ENCODE results near the gene OR6B2.
"Not testable (repeated sequence)": the region's sequence is repeated elsewhere in the genome, so short reads cannot be mapped to it uniquely, and the experiment has no call there.

Gene OR6B2

DNA sequence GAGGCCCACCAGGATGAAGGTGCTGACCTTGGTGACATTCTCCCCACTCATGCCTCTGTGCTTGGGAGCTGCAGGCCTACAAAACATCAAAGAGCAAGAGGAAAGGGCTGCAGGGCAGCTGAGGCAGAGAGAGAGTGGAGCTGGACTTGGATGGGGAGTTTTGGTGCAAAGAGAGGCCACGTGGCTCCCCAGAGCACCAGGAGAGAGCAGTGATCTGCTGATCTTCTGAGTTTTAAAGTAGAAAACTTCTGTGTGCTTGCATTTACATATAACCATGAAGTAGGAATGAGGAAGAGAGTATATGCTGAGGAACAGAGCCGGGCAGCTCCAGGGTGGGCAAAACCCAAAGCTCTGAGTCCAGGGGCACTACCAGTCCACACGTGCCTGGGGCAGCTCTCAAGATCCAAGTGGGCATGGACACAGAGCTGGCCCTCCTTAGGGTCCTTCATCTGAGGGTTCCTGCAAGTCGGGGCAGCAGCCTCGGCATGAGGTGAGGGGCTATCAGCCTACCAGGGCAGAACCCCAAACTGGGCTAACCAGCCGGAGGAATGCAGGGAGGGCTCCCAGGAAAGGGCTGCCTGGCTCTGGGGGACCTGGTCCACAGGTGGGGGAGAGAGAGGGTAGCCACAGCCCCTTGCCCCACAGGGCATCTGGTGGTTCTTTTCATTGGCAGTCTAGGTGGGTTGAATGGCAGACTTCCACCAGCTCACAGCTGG lies at the start of gene OR6B2:
Gene OR6B2 (minus strand): TSS at position 51 of the 716 bp plus-strand sequence. CDS start 0 bp downstream, at position 51.
- DNase-seq, result no peak

- DNase-seq, result no peak
Measured at GRCh38 chr2:240078631-240079030, 48.4 kb upstream of the OR6B2 start.

DNA sequence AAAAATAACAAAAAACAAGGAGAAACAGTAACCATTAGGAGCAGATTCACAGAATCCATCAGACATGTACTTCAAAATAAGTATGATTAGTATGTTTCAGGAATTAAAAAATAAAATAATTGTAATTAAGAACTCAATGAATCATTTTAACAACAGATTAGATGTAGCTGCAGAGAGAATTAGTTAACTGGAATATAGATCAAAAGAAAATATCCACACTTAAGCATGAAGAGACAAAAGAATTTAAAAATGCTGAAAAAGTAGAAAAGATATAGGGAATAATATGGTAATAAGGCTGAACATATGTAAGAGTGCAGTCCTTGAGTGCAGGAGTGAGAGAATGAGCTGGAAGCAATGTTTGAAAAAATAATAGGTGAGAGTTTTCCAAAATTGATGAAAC lies 47.2 kb upstream of the OR6B2 start:
- DNase-seq, result no peak

DNA sequence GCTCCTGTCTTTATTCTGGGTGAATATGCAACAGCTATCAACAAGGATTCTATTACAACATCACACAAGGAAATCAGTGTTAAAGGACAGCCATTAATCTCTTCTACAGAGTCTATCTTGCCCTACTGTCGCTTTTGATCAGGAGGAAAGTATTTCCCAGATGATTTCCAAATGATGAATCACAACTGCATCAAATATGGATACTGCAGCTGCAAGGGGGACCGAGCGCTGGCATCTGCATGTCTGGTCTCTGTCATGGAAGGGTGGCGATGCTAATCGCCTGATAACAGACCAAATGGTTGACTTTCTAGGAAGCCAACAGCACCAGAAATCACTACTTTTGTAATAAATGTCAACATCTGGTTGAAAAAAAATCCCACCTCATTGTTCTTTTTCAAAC lies 44.3 kb upstream of the OR6B2 start:
- no peak for DNase-seq

DNA sequence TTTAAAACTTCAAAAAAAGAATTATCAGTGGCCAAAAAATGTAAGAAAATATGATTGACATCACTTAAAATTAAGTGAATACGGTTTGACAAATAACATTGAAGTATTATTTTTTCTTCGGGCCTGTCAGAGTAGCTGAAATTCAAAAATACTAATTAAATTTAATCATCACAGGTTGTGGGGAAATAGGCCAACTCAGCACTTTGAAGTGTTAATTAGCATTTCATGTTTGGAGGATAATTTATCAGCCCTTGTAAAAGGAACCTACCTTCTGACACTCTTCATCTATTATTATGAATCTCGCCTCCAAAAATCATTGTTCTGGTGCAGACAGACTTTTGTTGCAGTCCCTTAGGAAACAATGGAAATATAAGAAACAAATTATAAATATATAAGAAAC lies 40.7 kb upstream of the OR6B2 start:
- DNase-seq, result no peak

DNA sequence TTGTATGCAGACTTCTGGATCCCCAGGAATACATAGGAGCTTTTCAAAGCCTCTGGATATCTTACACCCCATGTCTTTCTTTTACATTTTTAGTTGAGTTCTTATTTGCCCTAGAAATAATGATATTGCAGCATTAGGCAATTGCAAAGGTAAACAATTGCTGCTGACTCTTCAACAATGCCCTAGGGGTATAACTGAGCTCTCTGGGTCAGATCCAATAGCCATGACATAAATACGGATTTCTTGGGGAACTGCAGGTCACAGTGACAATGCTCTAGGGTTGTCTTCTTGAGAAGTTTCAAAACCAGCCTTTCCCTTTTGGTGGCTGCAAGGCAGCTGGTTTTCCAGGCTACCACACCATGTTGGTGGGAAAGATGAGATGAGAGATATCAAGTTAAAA lies 39.6 kb upstream of the OR6B2 start:
- no peak for DNase-seq

- no peak for DNase-seq
Measured at GRCh38 chr2:240068193-240068592, 38.0 kb upstream of the OR6B2 start.

DNA sequence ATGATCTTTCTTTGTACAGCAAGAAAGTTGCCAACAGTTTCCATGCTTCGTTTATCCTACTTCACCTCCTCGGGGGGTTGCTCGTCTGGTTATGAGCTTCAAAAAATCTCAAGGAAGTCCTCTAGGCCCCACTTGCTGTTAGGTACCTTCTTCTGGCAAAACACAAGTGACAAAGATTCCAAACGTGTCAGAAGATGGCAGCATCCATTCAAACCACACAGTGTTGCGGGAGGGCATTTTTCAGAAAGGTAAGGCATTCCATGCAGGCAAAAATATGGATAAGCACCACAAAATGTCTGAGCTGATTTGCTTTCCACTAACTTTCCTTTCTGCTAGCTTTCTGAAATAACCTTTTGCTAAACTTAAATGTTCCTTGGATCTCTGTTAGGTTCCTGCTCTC lies 36.3 kb upstream of the OR6B2 start:
- DNase-seq, result no peak

GRCh38 chr2:240064898-240065297 lies 34.7 kb upstream of the OR6B2 start:
- DNase-seq, result no peak

GRCh38 chr2:240060977-240061591 lies 30.9 kb upstream of the OR6B2 start:
- DNase-seq, result peak; percentile 39

- DNase-seq, result no peak
Measured at GRCh38 chr2:240056678-240057077, 26.4 kb upstream of the OR6B2 start.

DNA sequence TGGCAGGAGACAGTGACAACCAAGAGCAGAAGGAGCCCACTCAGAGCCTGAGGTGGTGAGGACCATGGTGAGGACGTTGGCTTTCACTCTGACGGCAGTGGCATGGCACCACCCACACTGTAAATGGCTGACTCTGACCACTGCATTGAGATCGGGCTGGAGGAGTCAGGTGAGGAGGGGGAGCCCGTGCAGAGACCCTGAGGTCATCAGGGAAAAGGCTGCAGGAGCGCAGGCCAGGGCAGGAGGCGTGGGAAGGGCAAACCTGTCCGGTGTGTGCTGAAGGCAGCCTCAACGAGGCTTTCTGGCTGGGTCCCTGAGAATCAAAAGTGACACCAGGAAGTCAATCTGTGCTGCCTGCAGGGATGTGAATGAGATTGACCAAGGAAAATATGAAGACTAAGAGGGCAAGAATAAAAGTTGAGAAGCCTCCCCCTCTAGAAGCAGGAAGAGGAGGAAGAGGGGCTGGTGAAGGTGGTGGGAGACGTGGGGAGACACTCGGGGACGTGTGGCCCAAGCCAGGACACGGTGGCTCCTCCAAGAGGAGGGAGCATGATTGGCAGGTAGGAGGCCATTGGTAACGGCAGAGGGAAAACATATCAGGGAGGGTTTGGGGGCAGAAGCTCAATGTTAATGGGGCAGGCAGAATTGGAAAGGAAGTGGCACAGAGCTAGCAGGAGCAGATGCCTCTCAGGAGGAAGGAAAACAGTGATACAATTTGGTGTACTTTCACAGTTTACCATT lies 25.1 kb upstream of the OR6B2 start:
- no peak for DNase-seq

DNA sequence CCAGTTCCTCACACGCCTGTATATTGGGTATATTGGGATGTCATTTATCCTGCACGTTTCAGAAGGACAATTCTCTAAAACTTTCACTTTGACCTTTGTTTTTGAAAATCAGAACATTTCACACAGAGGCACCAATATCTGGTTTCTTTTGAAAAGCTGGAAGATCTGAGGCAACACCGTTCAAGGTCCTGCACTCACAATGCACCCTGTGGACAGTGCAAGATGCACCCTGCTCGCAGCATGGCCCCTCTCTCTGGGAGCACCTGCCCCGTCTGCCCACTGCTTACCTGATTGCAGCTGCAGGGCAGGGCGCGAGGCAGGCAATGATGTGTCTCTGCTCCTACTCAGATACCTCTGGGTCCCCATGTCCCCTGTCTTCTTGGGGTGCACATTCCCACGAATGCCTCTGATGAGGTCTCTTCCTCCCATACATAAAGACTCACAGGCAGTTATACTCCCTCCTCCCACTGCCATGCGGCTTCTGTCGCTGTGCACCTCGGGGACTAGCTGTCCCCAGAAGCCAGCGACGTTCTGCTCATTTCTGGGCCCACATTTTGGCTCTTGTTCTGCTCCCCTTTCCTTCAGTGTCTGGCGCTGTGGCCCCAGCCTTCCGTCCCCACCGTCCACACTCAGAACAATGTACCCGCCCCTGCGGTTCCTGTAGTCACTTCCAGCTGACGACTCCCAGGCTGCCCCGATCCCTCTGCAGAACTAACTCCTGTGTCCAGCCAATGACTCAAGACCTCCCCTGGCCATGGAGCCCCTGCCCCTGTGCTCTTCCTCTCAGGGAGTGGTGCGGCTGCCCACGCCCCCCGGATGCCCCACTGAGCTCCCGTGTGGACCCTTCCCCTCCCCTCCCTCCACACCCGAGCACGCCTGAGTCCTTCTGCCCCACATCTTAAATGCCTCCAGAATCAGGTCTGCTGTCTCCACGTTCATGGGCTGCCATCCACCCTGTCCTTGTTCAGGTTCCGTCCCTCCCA lies 23.2 kb upstream of the OR6B2 start, which contains the start of gene OR6B3:
Gene OR6B3 (minus strand): TSS at position 349 of the 983 bp plus-strand sequence.
- DNase-seq, result no peak

DNA sequence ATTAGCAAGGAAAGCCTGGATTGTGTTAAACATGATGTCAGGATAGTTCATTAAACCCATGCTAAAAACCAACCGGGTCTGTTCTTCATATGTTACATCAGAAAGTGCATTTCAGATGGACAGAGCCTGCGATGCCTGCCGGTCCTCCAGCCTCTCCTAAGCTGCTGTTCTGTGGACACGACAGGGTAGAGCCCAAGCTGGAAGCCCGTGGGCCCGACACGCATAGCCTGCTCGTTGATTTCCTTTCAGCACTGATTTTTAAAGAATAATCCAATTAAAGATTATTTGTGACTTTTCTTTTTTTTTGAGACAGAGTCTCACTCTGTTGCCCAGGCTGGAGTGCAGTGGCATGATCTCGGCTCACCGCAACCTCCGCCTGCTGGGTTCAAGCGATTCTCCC lies 22.3 kb upstream of the OR6B2 start:
- no peak for DNase-seq

DNA sequence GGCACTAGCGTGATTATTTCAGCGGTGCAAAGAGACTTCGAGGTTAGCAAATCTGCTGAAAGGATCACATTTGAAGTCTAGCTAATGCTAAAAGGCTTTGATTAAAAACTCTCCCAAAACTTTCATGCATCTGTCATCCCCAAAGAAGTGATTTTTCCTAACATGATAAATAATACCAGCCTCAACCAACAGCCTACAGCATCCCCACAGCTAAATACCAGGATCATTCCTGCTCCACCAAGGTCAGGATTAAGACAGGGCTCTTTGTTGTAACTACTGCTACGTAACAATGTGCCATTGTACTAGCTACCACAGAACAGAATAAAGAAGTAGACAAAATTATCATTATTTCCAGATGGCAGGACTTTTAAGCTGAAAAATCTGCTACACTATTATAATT lies 21.5 kb upstream of the OR6B2 start:
- no peak for DNase-seq

GRCh38 chr2:240050278-240050677 lies 20.0 kb upstream of the OR6B2 start:
- no peak for DNase-seq

DNA sequence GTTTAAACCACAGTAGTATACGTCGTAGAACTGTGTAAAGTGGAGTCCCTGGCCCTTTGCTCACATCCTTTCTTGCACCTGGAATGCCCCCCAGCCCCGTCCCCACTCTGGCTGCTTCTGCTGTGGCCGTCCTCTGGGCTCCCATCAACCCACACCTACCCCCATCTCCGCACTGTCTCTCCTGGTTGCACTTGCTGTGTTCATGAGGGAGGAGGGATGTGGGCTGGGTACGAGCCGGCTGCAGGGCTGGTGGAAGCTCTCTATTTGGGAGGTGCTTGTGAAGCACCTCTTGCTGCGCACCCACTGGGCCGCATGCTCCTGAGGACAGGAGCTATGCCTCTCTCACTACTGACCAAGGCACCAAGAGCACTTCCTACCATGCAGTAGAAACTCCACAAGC lies 18.0 kb upstream of the OR6B2 start:
- DNase-seq, result no peak

DNA sequence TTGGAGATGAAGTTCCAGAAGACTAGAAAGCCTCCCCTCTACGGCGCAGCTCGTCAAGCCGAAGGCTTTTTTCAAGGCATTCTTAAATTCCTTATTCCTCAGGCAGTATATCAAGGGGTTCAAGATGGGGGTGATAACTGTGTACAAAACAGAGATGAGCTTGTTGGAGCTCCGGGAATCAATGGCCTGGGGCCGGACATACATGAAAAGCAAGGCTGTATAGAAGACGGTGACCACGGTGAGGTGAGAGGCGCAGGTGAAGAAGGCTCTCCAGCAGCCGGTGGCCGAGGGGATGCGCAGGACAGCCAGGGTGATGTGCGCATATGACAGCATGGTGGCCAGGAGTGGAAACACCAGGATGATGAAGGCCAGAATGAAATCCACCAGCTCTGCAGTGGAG lies 14.9 kb upstream of the OR6B2 start:
- DNase-seq, result no peak

DNA sequence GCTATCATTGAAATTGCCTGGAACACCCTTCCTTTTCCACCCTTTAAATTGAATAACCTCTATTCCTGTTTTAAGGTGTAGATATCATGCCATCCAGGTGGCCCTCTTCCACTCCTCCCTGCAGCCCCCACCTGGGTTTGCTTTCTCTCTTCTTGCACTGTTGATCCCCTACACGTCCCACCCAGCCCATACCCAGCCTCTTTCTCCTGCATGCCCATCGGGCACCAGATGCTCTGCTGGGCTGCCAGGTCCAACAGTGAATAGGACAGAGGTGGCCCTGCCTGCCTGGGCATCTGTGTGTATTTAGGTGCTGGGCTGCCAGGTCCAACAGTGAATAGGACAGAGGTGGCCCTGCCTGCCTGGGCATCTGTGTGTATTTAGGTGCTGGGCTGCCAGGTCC lies 13.9 kb upstream of the OR6B2 start:
- not testable (repeated sequence) for DNase-seq

GRCh38 chr2:240043279-240043989 lies 13.2 kb upstream of the OR6B2 start:
- no peak for DNase-seq

DNA sequence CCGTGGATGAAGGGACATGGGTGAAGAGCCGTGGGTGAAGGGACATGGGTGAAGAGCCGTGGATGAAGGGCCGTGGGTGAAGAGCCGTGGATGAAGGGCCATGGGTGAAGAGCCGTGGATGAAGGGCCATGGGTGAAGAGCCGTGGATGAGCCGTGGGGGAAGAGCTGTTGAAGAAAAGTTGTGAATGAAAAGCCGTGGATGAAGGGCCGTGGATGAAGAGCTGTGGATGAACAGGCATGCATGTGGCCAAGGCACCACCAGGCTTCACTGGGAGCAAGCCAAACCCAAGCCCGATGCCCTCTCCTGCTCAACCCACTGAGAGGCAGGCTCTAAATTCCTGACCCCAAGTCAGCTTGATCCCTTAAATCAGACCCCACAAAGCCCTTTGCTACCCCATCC lies 12.5 kb upstream of the OR6B2 start:
- DNase-seq, result no peak

DNA sequence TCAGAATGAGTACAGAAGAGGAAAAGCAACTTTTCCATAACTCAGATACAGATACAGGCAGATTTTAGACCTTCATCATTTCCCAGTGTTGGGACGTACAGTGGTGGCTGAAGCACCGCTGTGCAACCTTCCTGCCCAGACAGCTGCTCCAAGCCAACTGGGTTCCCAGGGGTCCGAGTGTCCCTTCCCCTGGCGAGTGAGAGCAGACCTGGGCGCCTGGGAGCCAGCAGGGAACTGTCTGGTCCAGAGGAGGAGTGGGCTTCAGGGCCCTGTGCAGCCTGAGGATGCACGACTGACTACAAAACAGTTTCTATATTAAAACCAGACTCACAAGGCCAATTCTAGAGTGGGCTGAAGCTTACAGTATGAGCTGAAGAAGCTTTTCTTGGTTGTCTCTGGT lies 11.1 kb upstream of the OR6B2 start:
- DNase-seq, result no peak

All from activated naive CD4-positive, alpha-beta T cell treated with anti-CD3 and anti-CD28 coated beads, Interleukin-2, amount 50 U/mL, for 16 hours (primary cell).